Endothelial cell of umbilical vein (primary cell): ENCODE results near the gene PIM2. TPM values are rescaled to one million over a fixed set of nuclear protein-coding genes. Genes with fewer than 3 reads are reported as not detected.

ENCODE experiments used
- BruUV-seq: library from RNA; stranded (reverse); fragments of 400-500 nt; replicated peaks from 2 replicates; lab custom pipeline; 2021; lab: Mats Ljungman, UMichigan
- CTCF ChIA-PET: fragments of 300-600, 350-600 bp; sonication (Branson Sonifier 250); formaldehyde crosslinking; loops from one replicate; lab custom pipeline; 2021; ENCODE audit warnings: antibody characterized with exemption, inconsistent platforms; lab: Charles Lee
- POLR2A ChIA-PET: fragments of 300-600, 350-600 bp; sonication (Branson Sonifier 250); formaldehyde crosslinking; loops from one replicate; lab custom pipeline; 2021; ENCODE audit warnings: antibody characterized with exemption, inconsistent platforms; lab: Charles Lee
- DNase-seq: peaks from one replicate; pipeline ENCODE4 v3.0.0-alpha.2; 2011; ENCODE audit warnings: low read depth, low spot score
- FAIRE-seq: peaks from 2 replicates; lab custom pipeline; 2011; peaks lifted over from hg19 to GRCh38; lab: Jason Lieb, UNC
- H2AFZ ChIP-seq: 2 replicates; pipeline ENCODE4 v1.6.0; 2012; ENCODE audit warnings: low read depth, low read length, control low read depth, inconsistent platforms
- H3K27ac ChIP-seq: 2 replicates; pipeline ENCODE4 v1.5.1; 2011; ENCODE audit warnings: low read depth, mild to moderate bottlenecking, control low read depth, low read length, moderate library complexity; ENCODE audit not compliant: insufficient read depth
- H3K27me3 ChIP-seq, 2 experiments: 2 replicates each; pipeline versions ENCODE4 v1.6.0 to v1.6.1; 2011; ENCODE audit warnings: low read length in 2 of 2, mixed read lengths in 1 of 2; ENCODE audit not compliant: control insufficient read depth in 2 of 2, insufficient read depth in 2 of 2
- H3K36me3 ChIP-seq, 2 experiments: 2 replicates in 1 of 2; 3 replicates in 1 of 2; pipeline ENCODE4 v1.5.1; 2011; ENCODE audit warnings: low read length in 2 of 2, mild to moderate bottlenecking in 1 of 2, moderate library complexity in 1 of 2; ENCODE audit not compliant: control insufficient read depth in 2 of 2, insufficient read depth in 2 of 2; ENCODE audit errors: extremely low read depth in 1 of 2
- H3K4me1 ChIP-seq: 3 replicates; pipeline ENCODE4 v1.5.1; 2011; ENCODE audit warnings: mild to moderate bottlenecking, low read length; ENCODE audit not compliant: control insufficient read depth, insufficient read depth; ENCODE audit errors: extremely low read depth
- H3K4me2 ChIP-seq: 2 replicates; pipeline ENCODE4 v1.6.1; 2011; ENCODE audit warnings: low read length, control low read depth, mixed read lengths; ENCODE audit not compliant: insufficient read depth
- H3K4me3 ChIP-seq, 3 experiments: fragments of 200-600 bp in 1 of 3; sonication (generic), shearing (Covaris generic) in 1 of 3; replicated peaks in 1 of 3; 2 replicates each; pipeline ENCODE4 v1.5.1; 2011 to 2016; ENCODE audit warnings: control low read depth in 3 of 3, low read length in 3 of 3, mild to moderate bottlenecking in 2 of 3, inconsistent platforms in 1 of 3, low read depth in 1 of 3, moderate library complexity in 1 of 3; ENCODE audit not compliant: insufficient read depth in 1 of 3
- H3K79me2 ChIP-seq: 2 replicates; pipeline ENCODE4 v1.6.0; 2012; ENCODE audit warnings: low read length, inconsistent platforms; ENCODE audit not compliant: control insufficient read depth, insufficient read depth
- H3K9ac ChIP-seq: replicated peaks from 2 replicates; pipeline ENCODE3; 2011; ENCODE audit warnings: low read length, control low read depth; ENCODE audit not compliant: insufficient read depth; ENCODE audit errors: extremely low read depth
- H3K9me1 ChIP-seq: replicated peaks from 3 replicates; pipeline ENCODE4 v1.6.0; 2011; ENCODE audit warnings: mild to moderate bottlenecking, low read length; ENCODE audit not compliant: control insufficient read depth, insufficient read depth; ENCODE audit errors: extremely low read depth
- H3K9me3 ChIP-seq: replicated peaks from 2 replicates; pipeline ENCODE4 v1.5.1; 2012; ENCODE audit warnings: low read length, inconsistent platforms; ENCODE audit not compliant: control insufficient read depth, insufficient read depth
- H4K20me1 ChIP-seq: replicated peaks from 2 replicates; pipeline ENCODE3; 2011; ENCODE audit warnings: mild to moderate bottlenecking, low read length; ENCODE audit not compliant: control insufficient read depth, insufficient read depth; ENCODE audit errors: extremely low read depth
- CTCF ChIP-seq, 2 donors: IDR thresholded peaks; 1 replicate in 1 of 2; 2 replicates in 1 of 2; pipeline ENCODE4 v1.5.1; 2011; ENCODE audit warnings: low read length in 2 of 2, mild to moderate bottlenecking in 2 of 2, moderate library complexity in 2 of 2, control low read depth in 1 of 2, inconsistent platforms in 1 of 2, low read depth in 1 of 2; ENCODE audit not compliant: insufficient read depth in 1 of 2; ENCODE audit errors: extremely low read depth in 1 of 2
- EZH2 ChIP-seq: IDR thresholded peaks from 2 replicates; pipeline ENCODE4 v1.6.1; 2012; ENCODE audit warnings: borderline replicate concordance, low read depth, mild to moderate bottlenecking, moderate library complexity, low read length, inconsistent platforms; ENCODE audit not compliant: severe bottlenecking
- FOS ChIP-seq: IDR thresholded peaks from 2 replicates; pipeline ENCODE4 v1.6.1; 2011; ENCODE audit warnings: mild to moderate bottlenecking, low read length, moderate library complexity, borderline replicate concordance; ENCODE audit not compliant: insufficient read depth
- GATA2 ChIP-seq: IDR thresholded peaks from 2 replicates; pipeline ENCODE4 v1.7.0; 2011; ENCODE audit warnings: low read depth, mild to moderate bottlenecking, moderate library complexity, mixed read lengths, low read length; ENCODE audit not compliant: insufficient read length, insufficient read depth
- JUN ChIP-seq: IDR thresholded peaks from 2 replicates; pipeline ENCODE4 v1.6.1; 2011; ENCODE audit warnings: borderline replicate concordance, low read depth; ENCODE audit not compliant: insufficient read length, insufficient read depth
- MAX ChIP-seq: IDR thresholded peaks from 2 replicates; pipeline ENCODE4 v1.6.1; 2011; ENCODE audit not compliant: insufficient read depth, insufficient read length
- MYC ChIP-seq: IDR thresholded peaks from one replicate; pipeline ENCODE4 v1.6.1; 2011; ENCODE audit warnings: mild to moderate bottlenecking, low read depth, low read length
- POLR2A ChIP-seq: IDR thresholded peaks from 2 replicates; pipeline ENCODE4 v1.6.1; 2012; ENCODE audit warnings: low read depth, mild to moderate bottlenecking, control low read depth, low read length
- POLR2AphosphoS5 ChIP-seq: IDR thresholded peaks from 2 replicates; pipeline ENCODE4 v1.6.1; 2012; ENCODE audit warnings: low read depth, mild to moderate bottlenecking, control low read depth, low read length, moderate library complexity; ENCODE audit not compliant: insufficient read depth
- dilution Hi-C: fragments of 300-500 bp; cut with MboI; formaldehyde crosslinking; loops from one replicate; pipeline ENCODE4 v1.15.0; 2019; ENCODE audit warnings: low sequenced_read_pairs; ENCODE audit not compliant: extremely low pct_ligation_motif_present
- intact Hi-C: fragments of 100-400 bp; cut with micrococcal nuclease; formaldehyde crosslinking; loops from one replicate; pipeline ENCODE4 v1.10.0; 2022
- polyA plus RNA-seq, 4 experiments: library from polyadenylated mRNA; depleted of rRNA in 3 of 4; stranded (reverse) in 3 of 4; unstranded in 1 of 4; fragments of >200 nt; gene quantifications; 2 replicates each; pipeline versions ENCODE4 v1.2.1 to v1.2.3, GENCODE V29; 2011 to 2012; ENCODE audit warnings: missing spikeins in 1 of 4
- total RNA-seq: library from RNA; stranded (reverse); gene quantifications from 2 replicates; pipeline ENCODE4 v1.2.3, GENCODE V29; 2021

Gene PIM2
- total and polyA plus RNA-seq, 2 donors (not counting 3 experiments of a cell fraction or from before 2014, with no cell fraction given), result 7.4 to 7.5 TPM

GRCh38 chrX:48966796-48967579 is 48.2 kb upstream of the PIM2 start:
- Histone ChIP-seq H3K79me2 (no peaks in the 10 kb centered on the region), H3K27ac (no peak overlapping the region), H4K20me1 (no peaks in the 10 kb centered on the region), H3K4me1 (peaks cover 4% of the 10 kb centered on the region), H3K4me2 (no peak overlapping the region), H3K4me3 (no peak overlapping the region), H3K36me3 (no peaks in the 10 kb centered on the region), H3K27me3 (no peaks in the 10 kb centered on the region), H3K9me3 (no peaks in the 10 kb centered on the region), H2AFZ (no peak overlapping the region), H3K9ac (no peak overlapping the region), H3K9me1 (no peaks in the 10 kb centered on the region)
- POLR2A ChIA-PET, result no interaction called here
- BruUV-seq, result no TSS peak
- dilution Hi-C loops (no loop called here), intact Hi-C loops (no loop called here)
- CTCF ChIA-PET, result no interaction called here
- no peak for FAIRE-seq
- DNase-seq, result no peak
- TF ChIP-seq CTCF (IDR thresholded peaks at IDR 0.05; ENCODE audit: extremely low read depth in 1 of 2, insufficient read depth in 1 of 2, low read depth in 1 of 2, low read length in 2 of 2), result no peak
- no peak for TF ChIP-seq FOS
- TF ChIP-seq MAX, result no peak
- TF ChIP-seq JUN, result no peak
- no peak for TF ChIP-seq MYC
- no peak for TF ChIP-seq POLR2AphosphoS5
- TF ChIP-seq POLR2A, result no peak
- TF ChIP-seq EZH2, result no peak
- TF ChIP-seq GATA2, result no peak
